ENCODE measurements around the gene UCHL1. TPM values are rescaled to one million over a fixed set of nuclear protein-coding genes. Genes with fewer than 3 reads are reported as not detected.

UCHL1 gene
- total and polyA plus RNA-seq, 2 of the 13 experiments (the other 11 are each of a cell fraction or from before 2014, with no cell fraction given): not detected

DNA sequence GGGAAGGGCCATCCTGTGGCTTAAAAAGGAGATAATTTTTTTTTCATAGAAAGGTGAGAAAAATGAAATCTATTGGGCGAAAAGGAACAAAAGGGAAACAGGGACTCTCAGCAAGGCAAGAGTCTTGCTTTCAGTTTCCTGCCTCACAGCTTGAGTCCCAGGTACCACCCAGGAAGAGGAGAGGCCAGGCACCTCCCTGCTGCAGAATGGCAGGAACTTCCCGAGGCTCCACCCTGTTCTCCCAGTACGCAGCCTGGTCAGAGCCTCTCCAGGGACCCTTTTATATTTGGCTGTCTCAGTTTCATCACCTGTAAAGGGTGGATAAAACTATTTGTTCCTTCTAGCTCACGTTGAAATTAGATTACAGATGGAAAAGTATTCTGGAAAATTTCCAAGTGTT is 33.8 kb downstream of the UCHL1 start (continued):
- no peak for TF ChIP-seq NR2C2 (CRISPR knock-in tag; IDR thresholded peaks at IDR 0.05; ENCODE audit: borderline replicate concordance)
- no peak for TF ChIP-seq PHF21A (CRISPR knock-in tag; IDR thresholded peaks at IDR 0.05)
- TF ChIP-seq ZNF839 (CRISPR knock-in tag; IDR thresholded peaks at IDR 0.05; ENCODE audit: borderline replicate concordance): no peak
- TF ChIP-seq, protein P1, sequence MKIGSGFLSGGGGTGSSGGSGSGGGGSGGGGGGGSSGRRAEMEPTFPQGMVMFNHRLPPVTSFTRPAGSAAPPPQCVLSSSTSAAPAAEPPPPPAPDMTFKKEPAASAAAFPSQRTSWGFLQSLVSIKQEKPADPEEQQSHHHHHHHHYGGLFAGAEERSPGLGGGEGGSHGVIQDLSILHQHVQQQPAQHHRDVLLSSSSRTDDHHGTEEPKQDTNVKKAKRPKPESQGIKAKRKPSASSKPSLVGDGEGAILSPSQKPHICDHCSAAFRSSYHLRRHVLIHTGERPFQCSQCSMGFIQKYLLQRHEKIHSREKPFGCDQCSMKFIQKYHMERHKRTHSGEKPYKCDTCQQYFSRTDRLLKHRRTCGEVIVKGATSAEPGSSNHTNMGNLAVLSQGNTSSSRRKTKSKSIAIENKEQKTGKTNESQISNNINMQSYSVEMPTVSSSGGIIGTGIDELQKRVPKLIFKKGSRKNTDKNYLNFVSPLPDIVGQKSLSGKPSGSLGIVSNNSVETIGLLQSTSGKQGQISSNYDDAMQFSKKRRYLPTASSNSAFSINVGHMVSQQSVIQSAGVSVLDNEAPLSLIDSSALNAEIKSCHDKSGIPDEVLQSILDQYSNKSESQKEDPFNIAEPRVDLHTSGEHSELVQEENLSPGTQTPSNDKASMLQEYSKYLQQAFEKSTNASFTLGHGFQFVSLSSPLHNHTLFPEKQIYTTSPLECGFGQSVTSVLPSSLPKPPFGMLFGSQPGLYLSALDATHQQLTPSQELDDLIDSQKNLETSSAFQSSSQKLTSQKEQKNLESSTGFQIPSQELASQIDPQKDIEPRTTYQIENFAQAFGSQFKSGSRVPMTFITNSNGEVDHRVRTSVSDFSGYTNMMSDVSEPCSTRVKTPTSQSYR (CRISPR knock-in tag; IDR thresholded peaks at IDR 0.05; ENCODE audit: borderline replicate concordance): no peak
- TF ChIP-seq, protein P2, sequence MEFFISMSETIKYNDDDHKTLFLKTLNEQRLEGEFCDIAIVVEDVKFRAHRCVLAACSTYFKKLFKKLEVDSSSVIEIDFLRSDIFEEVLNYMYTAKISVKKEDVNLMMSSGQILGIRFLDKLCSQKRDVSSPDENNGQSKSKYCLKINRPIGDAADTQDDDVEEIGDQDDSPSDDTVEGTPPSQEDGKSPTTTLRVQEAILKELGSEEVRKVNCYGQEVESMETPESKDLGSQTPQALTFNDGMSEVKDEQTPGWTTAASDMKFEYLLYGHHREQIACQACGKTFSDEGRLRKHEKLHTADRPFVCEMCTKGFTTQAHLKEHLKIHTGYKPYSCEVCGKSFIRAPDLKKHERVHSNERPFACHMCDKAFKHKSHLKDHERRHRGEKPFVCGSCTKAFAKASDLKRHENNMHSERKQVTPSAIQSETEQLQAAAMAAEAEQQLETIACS (CRISPR knock-in tag; IDR thresholded peaks at IDR 0.05): no peak
- no peak for TF ChIP-seq KDM4B (CRISPR knock-in tag; IDR thresholded peaks at IDR 0.05)
- TF ChIP-seq, protein P3, sequence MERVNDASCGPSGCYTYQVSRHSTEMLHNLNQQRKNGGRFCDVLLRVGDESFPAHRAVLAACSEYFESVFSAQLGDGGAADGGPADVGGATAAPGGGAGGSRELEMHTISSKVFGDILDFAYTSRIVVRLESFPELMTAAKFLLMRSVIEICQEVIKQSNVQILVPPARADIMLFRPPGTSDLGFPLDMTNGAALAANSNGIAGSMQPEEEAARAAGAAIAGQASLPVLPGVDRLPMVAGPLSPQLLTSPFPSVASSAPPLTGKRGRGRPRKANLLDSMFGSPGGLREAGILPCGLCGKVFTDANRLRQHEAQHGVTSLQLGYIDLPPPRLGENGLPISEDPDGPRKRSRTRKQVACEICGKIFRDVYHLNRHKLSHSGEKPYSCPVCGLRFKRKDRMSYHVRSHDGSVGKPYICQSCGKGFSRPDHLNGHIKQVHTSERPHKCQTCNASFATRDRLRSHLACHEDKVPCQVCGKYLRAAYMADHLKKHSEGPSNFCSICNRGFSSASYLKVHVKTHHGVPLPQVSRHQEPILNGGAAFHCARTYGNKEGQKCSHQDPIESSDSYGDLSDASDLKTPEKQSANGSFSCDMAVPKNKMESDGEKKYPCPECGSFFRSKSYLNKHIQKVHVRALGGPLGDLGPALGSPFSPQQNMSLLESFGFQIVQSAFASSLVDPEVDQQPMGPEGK (CRISPR knock-in tag; IDR thresholded peaks at IDR 0.05): no peak
